Left renal pelvis (tissue), 4 donors: ENCODE results near the gene GRAMD1C. TPM values are rescaled to one million over a fixed set of nuclear protein-coding genes. Genes with fewer than 3 reads are reported as not detected.
"Not testable (repeated sequence)": the region's sequence is repeated elsewhere in the genome, so short reads cannot be mapped to it uniquely, and the experiment has no call there.

Experiments used
- DNase-seq, 4 donors: peaks; one replicate each; pipeline ENCODE4 v3.0.0-alpha.2; 2013; ENCODE audit warnings: low read depth in 4 of 4, low spot score in 3 of 4
- polyA plus RNA-seq, 4 donors: library from polyadenylated mRNA; unstranded; fragments of 120-200 nt; gene quantifications; one replicate each; pipeline ENCODE4 v1.2.1, GENCODE V29; 2013; ENCODE audit not compliant: insufficient read length in 4 of 4

GRAMD1C gene
- polyA plus RNA-seq, result 10 to 100 TPM in 3 of 4 donors, 1 to 10 TPM in 1; 3.6 to 23.3 (median 18.2) TPM

DNA sequence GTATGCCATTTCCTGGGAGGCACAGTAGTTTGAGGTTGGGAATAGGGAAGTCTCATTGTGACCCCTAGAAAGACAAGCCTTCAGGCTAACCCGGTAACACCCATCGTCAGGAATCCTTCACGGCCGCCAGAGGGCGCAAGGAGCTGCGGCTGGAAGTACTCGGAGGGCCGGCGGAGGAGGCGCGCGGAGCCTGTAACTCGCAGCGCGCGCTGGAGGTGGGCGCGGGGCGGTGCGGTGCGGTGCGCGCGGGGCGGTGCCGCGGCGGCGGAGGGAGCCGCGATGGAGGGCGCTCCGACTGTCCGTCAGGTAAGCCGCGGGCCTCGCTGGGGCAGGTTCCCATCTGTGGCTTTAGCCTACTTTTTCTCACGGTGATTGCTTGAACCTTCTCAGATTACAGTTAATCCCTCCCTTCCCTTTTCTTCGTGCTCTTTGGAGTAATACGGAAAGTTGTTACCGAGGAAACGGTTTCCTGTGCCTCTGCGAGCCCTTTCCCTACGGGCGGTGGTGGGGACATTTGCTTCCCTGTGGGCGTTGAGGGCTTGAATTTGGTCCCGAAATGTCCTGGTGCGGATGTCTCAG lies at the start of gene GRAMD1C:
Gene GRAMD1C, plus strand, starts transcription at position 158 of the 579 bp plus-strand sequence. Its CDS starts 122 bp downstream, at position 280.
- peak; percentile 57 to 80 (median 76) for DNase-seq

- DNase-seq, result no peak
Measured at GRCh38 chr3:113791381-113791780, 47.2 kb upstream of the GRAMD1C start.

DNA sequence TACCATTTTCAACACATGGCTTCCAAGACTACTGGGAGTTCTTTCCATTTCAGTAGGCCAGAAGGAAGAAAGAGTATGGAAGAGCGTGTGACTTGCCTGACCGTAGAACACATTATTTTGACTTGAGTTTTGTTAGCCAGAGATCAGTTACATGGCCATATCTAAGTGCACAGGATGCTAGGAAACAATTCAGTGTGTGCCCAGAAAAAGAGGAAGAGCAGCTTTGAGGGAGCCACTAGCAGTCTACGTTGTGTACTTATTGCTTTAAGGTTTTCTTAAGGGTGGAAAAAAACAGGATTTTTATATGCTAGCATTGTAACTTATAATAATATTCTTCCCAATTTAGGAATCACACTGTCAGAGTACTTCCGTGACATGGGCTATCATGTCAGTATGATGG lies 44.1 kb upstream of the GRAMD1C start:
- no peak for DNase-seq

DNA sequence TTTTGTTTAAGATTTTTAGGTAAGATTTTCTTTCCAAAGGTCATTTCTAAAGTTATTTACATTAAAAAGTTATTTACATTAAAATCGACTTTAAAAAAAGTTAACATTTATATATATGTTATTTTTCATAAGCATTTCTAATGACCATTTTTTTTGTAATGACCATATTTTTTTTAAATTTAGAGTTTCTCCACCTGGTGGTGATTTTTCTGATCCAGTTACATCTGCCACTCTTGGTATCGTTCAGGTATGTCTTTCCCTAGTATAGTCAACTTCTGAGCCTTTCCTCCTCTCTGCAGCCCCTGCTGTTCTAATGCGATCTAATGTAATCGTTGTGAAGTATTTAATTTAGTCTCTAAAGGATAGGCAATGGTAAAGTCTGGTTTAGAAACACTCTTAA lies 42.9 kb upstream of the GRAMD1C start:
- DNase-seq, result no peak

GRCh38 chr3:113802795-113803455 lies 35.7 kb upstream of the GRAMD1C start:
- no peak for DNase-seq

- peak in 1 of 4 donors; percentile 20 for DNase-seq
Measured at GRCh38 chr3:113804661-113805060, 33.9 kb upstream of the GRAMD1C start.

DNA sequence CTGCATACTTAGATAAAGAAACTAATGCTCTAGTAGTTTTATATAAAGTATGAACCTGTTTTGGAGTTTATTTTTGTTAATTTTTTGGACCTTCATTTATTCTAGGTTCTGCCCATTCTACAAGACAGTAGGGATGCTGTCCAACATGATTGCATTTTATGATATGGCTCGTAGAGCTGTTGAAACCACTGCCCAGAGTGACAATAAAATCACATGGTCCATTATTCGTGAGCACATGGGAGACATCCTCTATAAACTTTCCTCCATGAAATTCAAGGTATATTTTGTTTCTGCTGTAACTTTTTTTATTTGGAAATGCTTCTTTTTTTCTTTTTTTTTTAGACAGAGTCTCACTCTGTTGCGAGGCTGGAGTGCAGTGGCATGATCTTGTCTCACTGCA lies 33.3 kb upstream of the GRAMD1C start:
- no peak for DNase-seq

- no peak for DNase-seq
Measured at GRCh38 chr3:113812854-113813253, 25.7 kb upstream of the GRAMD1C start.

- no peak for DNase-seq
Measured at GRCh38 chr3:113819866-113820265, 18.7 kb upstream of the GRAMD1C start.

DNA sequence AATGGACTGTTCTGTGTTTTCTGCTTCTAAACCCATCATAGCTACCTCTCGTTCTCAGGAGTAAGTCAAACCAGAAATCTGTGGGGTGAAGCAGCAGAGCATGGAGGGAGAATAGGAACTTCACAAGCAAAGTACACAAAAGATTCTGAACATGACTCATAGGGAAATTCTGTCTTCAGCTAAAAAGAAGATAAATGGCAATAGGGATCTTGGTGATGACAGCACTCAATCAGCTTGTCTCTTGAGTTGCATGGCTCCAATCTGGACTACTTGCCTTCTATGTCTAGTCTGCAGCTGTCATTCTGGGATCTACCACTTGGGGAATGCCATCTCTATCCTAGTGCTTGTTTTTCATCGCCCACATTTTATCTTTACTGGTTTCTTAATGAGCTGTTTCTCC lies 13.5 kb upstream of the GRAMD1C start:
- DNase-seq, result no peak

DNA sequence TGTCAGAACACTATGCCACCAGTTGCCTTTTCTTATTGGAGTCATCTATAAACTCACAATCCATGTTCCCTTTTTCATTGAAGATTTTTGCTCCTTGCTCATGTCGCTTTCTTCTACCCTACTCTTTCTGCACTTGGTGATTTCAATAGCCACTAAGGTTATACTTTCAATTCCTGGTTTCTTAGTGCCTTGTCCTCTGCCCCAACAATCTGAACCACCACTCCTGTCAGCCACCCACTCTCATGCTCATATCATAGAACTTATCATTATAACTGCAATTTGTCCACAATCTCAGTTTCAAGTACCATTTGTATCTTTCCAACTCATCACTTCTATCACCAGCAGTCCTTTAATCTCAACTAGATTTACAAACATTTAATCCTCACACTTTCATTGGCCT lies 10.0 kb upstream of the GRAMD1C start:
- no peak for DNase-seq

DNA sequence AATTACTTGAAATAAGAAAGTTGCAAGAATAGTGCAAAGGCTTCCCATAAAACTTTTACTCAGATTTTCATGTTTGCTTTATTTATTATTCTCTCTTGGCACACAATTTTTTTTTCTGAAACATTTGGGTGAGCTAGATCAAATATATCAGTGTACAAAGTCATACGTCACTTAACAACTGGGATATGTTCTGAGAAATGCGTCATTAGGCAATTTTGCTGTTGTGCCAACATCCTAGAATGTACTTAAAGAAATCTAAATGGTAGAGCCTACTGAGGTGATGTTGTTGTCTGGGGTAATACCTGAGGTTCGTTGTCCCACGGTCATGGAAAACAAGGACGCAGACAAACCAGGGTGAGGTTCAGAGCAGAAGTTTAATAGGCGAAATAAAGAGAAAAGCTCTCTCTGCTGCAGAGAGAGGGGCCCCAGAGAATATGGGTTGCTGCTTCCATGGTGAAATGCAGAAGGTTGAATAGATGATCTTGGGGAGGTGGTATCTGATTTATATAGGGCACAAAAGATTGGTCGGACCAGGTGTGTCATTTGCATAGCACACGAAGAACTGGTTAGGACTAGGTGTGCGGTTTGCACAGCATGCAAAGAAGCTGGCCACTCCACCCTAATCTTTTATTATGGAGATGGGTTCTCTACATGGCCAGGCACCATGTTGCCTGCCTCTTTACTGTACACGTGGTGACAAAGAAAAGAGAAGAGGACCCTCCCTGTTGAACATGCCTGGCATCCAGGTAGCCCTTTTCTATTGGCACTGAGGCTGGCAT lies 8.8 kb upstream of the GRAMD1C start:
- DNase-seq, result no peak

DNA sequence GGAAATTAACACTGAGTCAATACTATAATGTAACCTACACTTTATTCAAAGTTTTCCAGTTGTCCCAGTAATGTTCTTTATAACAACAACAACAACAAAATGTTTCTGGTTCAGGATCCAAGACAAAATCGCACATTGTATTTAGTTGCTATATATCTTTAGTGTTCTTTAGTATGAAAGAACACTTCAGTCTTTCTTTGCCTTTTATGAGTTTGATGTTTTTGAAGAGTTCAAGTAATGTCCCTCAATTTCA lies 7.6 kb upstream of the GRAMD1C start:
- no peak for DNase-seq

- DNase-seq, result no peak
Measured at GRCh38 chr3:113832477-113833164, 6.0 kb upstream of the GRAMD1C start.

GRCh38 chr3:113834983-113835382 lies 3.6 kb upstream of the GRAMD1C start:
- DNase-seq, result no peak

GRCh38 chr3:113839551-113839950 lies 963 bp downstream of the GRAMD1C start:
- DNase-seq, result no peak

DNA sequence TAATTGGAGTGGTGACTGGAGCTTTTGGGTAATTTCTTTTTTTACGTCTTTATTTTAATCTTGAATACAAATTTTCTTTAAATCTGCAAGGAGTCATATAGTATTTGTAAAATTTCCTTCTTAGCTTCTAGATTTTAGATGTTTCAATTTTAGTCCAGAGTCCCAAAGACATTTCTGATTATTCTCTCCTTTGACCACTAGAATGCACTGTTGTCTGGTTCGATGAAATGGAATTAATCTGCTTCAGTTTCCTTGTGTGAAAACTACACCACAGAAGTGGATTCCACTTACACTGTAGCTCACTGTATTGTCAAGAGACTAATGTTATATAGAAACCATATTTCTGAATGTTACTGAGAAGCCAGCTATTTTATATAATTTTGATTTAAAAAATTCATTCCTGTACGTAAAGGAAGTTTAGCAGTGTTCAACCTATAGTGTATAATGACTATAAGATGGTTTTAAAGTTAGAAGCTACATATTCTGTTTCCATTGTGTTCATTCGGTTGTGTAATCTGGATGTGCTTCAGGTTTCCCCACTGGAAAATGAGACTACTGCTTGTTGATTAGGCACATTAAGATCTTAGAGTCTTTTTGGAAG lies 6.1 kb downstream of the GRAMD1C start:
- DNase-seq, result peak in 2 of 4 donors; percentile 24 to 31

DNA sequence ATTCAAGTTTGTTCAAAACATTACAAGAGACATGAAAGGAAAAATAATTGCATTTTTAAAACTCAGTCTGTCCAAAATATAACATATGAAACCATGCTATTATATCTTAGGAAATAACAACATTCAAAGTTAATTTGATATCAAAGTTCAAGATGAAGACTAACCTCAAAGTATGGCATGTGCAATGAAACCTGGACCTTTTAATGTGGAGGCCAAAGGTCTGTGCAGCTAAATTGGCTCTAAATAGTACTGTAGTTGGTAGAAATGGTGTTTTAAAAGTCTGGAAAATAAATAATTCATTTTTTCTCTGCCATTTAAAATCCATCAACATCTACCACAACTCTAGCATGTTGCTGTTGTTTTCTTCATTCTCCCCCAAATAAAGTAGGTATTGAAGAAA lies 8.7 kb downstream of the GRAMD1C start:
- no peak for DNase-seq

GRCh38 chr3:113847664-113848461 lies 9.3 kb downstream of the GRAMD1C start:
- DNase-seq, result no peak

DNA sequence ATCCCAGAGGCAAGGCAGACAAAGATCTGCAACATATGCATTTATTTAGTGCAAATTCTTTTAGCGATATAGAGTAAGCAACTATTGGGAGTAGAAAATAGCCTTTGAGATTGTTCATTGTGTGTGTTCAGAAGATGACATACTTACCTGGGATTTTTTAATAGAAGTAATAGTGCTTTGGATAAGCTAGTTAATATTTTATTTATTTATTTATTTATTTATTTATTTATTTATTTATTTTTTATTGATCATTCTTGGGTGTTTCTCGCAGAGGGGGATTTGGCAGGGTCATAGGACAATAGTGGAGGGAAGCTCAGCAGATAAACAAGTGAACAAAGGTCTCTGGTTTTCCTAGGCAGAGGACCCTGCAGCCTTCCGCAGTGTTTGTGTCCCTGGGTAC lies 10.5 kb downstream of the GRAMD1C start:
- DNase-seq, result not testable (repeated sequence)
